B cell (primary cell): Measurements from ENCODE around the gene ANXA10. TPM values are rescaled to one million over a fixed set of nuclear protein-coding genes. Genes with fewer than 3 reads are reported as not detected.

Experiments
- ATAC-seq: fragments of 200-7000 bp; cut with Tn5 transposase; one replicate; pipeline ENCODE4 v1.10.0; 2021; ENCODE audit warnings: low read depth, mild to moderate bottlenecking, moderate number of reproducible peaks, moderate library complexity
- CTCF ChIA-PET: fragments of 350-600 bp; sonication (Branson Sonifier 250); formaldehyde crosslinking; loops from one replicate; lab custom pipeline; 2021; ENCODE audit warnings: antibody characterized with exemption, inconsistent platforms; lab: Charles Lee
- POLR2A ChIA-PET: fragments of 350-600 bp; sonication (Branson Sonifier 250); formaldehyde crosslinking; loops from one replicate; lab custom pipeline; 2021; ENCODE audit warnings: antibody characterized with exemption; lab: Charles Lee
- DNase-seq: peaks from one replicate; pipeline ENCODE4 v3.0.0; 2013
- H2AFZ ChIP-seq: 2 replicates; pipeline ENCODE4 v1.6.1; 2012; ENCODE audit warnings: mild to moderate bottlenecking, low read depth, low read length; ENCODE audit not compliant: insufficient read depth, poor library complexity, severe bottlenecking
- H3K27ac ChIP-seq, 2 donors: 1 replicate in 1 of 2; 2 replicates in 1 of 2; pipeline ENCODE4 v1.5.1; 2012 to 2013; ENCODE audit warnings: low read length in 2 of 2, mild to moderate bottlenecking in 2 of 2, moderate library complexity in 1 of 2
- H3K27me3 ChIP-seq, 4 experiments: fragments of 200-600 bp in 1 of 4; sonication (generic) in 1 of 4; replicated peaks in 1 of 4; 1 replicate in 2 of 4; 2 replicates in 2 of 4; pipeline versions ENCODE4 v1.6.1 to v1.7.0; 2013 to 2016; ENCODE audit warnings: low read length in 3 of 4, mild to moderate bottlenecking in 2 of 4, mixed read lengths in 1 of 4, moderate library complexity in 1 of 4; ENCODE audit not compliant: insufficient read depth in 4 of 4, control insufficient read depth in 3 of 4; ENCODE audit errors: control extremely low read depth in 1 of 4
- H3K36me3 ChIP-seq, 2 experiments: replicated peaks in 1 of 2; 1 replicate in 1 of 2; 2 replicates in 1 of 2; pipeline versions ENCODE4 v1.6.1 to v1.7.1; 2013; ENCODE audit warnings: low read length in 1 of 2; ENCODE audit not compliant: insufficient read depth in 2 of 2, control insufficient read depth in 1 of 2; ENCODE audit errors: control extremely low read depth in 1 of 2, extremely low read depth in 1 of 2
- H3K4me1 ChIP-seq, 2 donors: fragments of 200-600 bp in 1 of 2; sonication (generic) in 1 of 2; 1 replicate in 1 of 2; 2 replicates in 1 of 2; pipeline versions ENCODE4 v1.5.1 to v1.6.1; 2013 to 2017; ENCODE audit warnings: low read length in 2 of 2; ENCODE audit not compliant: control insufficient read depth in 2 of 2, insufficient read depth in 2 of 2
- H3K4me2 ChIP-seq: replicated peaks from 2 replicates; pipeline ENCODE3; 2012; ENCODE audit warnings: mild to moderate bottlenecking, low read depth, low read length; ENCODE audit not compliant: poor library complexity, severe bottlenecking
- H3K4me3 ChIP-seq, 5 experiments: fragments of 200-600 bp in 1 of 5; sonication (generic) in 1 of 5; 1 replicate in 3 of 5; 2 replicates in 2 of 5; pipeline versions ENCODE4 v1.5.1 to v1.7.0; 2011 to 2016; ENCODE audit warnings: low read length in 4 of 5, mild to moderate bottlenecking in 4 of 5, low read depth in 2 of 5, control low read depth in 1 of 5, moderate library complexity in 1 of 5; ENCODE audit not compliant: insufficient read depth in 1 of 5; ENCODE audit errors: control extremely low read depth in 1 of 5, extremely low read depth in 1 of 5
- H3K79me2 ChIP-seq: fragments of 200-600 bp; sonication (generic); one replicate; pipeline ENCODE4 v1.6.0; 2016; ENCODE audit warnings: low read length; ENCODE audit not compliant: control insufficient read depth, insufficient read depth
- H3K9ac ChIP-seq: fragments of 200-600 bp; sonication (generic); 2 replicates; pipeline ENCODE4 v1.6.1; 2017; ENCODE audit warnings: mild to moderate bottlenecking, low read length, moderate library complexity
- H3K9me3 ChIP-seq, 3 donors: one replicate each; pipeline versions ENCODE4 v1.6.1 to v1.7.1; 2013; ENCODE audit warnings: low read length in 2 of 3; ENCODE audit not compliant: control insufficient read depth in 2 of 3, insufficient read depth in 1 of 3; ENCODE audit errors: control extremely low read depth in 1 of 3
- H4K20me1 ChIP-seq: 2 replicates; pipeline ENCODE4 v1.6.0; 2012; ENCODE audit warnings: mild to moderate bottlenecking, low read length; ENCODE audit not compliant: insufficient read depth, control insufficient read depth, poor library complexity, severe bottlenecking
- H3K27ac Mint-ChIP-seq: one replicate; pipeline ENCODE4 v1.8.0; 2021; ENCODE audit warnings: mixed read lengths
- H3K27me3 Mint-ChIP-seq: one replicate; pipeline ENCODE4 v1.8.0; 2021; ENCODE audit warnings: mixed read lengths
- H3K4me1 Mint-ChIP-seq: one replicate; pipeline ENCODE4 v1.8.0; 2021; ENCODE audit warnings: mixed read lengths
- H3K4me3 Mint-ChIP-seq: one replicate; pipeline ENCODE4 v1.8.0; 2021; ENCODE audit warnings: mixed read lengths
- H3K9me3 Mint-ChIP-seq: one replicate; pipeline ENCODE4 v1.8.0; 2022; ENCODE audit warnings: mixed read lengths; ENCODE audit not compliant: insufficient read depth
- EZH2 ChIP-seq: IDR thresholded peaks from 2 replicates; pipeline ENCODE4 v1.6.1; 2012; ENCODE audit warnings: borderline replicate concordance, low read depth, mild to moderate bottlenecking, moderate library complexity, low read length; ENCODE audit not compliant: insufficient read depth, poor library complexity, severe bottlenecking
- WGBS: methylation state at CpG from one replicate; pipeline ENCODE4 v1.1.5; 2013; ENCODE audit warnings: missing lambda C conversion rate; ENCODE audit not compliant: insufficient coverage; 5-methylcytosine and 5-hydroxymethylcytosine counted together
- intact Hi-C: fragments of 100-400 bp; cut with micrococcal nuclease; formaldehyde crosslinking; loops from one replicate; pipeline ENCODE4 v1.10.0; 2022
- polyA plus RNA-seq: library from polyadenylated mRNA; depleted of rRNA; stranded (reverse); fragments of >200 nt; gene quantifications from 2 replicates; pipeline ENCODE4 v1.2.3, GENCODE V29; 2012
- total RNA-seq, 2 donors: library from RNA; stranded (reverse); fragments of 120-200 nt in 1 of 2; gene quantifications; 1 replicate in 1 of 2; 2 replicates in 1 of 2; pipeline versions ENCODE4 v1.2.3 to v1.2.4, GENCODE V29; 2013 to 2022
- TF ChIP-seq, protein P1 (sequence below): fragments of 200-600 bp; IDR thresholded peaks from one replicate; pipeline ENCODE4 v1.8.0; 2022; ENCODE audit warnings: antibody characterized with exemption, mild to moderate bottlenecking

The ANXA10 gene
- total and polyA plus RNA-seq, 2 donors (not counting 1 experiment from before 2014, with no cell fraction given): not detected

- Mint-ChIP-seq H3K4me1 (no peaks in the 10 kb centered on the region), H3K27me3 (no peaks in the 10 kb centered on the region), H3K4me3 (no peak overlapping the region), H3K9me3 (no peaks in the 10 kb centered on the region), H3K27ac (no peak overlapping the region)
- Histone ChIP-seq H3K79me2 (no peaks in the 10 kb centered on the region), H3K4me3 (no peak overlapping the region), H4K20me1 (no peaks in the 10 kb centered on the region), H3K36me3 (no peaks in the 10 kb centered on the region), H3K4me2 (no peak overlapping the region), H2AFZ (no peak overlapping the region), H3K9me3 (no peaks in the 10 kb centered on the region), H3K27me3 (no peaks in the 10 kb centered on the region), H3K27ac (no peak overlapping the region), H3K9ac (no peak overlapping the region), H3K4me1 (no peaks in the 10 kb centered on the region)
- ChIA-PET CTCF (no interaction called here), POLR2A (no interaction called here)
- no peak for DNase-seq
- TF ChIP-seq, protein P1, sequence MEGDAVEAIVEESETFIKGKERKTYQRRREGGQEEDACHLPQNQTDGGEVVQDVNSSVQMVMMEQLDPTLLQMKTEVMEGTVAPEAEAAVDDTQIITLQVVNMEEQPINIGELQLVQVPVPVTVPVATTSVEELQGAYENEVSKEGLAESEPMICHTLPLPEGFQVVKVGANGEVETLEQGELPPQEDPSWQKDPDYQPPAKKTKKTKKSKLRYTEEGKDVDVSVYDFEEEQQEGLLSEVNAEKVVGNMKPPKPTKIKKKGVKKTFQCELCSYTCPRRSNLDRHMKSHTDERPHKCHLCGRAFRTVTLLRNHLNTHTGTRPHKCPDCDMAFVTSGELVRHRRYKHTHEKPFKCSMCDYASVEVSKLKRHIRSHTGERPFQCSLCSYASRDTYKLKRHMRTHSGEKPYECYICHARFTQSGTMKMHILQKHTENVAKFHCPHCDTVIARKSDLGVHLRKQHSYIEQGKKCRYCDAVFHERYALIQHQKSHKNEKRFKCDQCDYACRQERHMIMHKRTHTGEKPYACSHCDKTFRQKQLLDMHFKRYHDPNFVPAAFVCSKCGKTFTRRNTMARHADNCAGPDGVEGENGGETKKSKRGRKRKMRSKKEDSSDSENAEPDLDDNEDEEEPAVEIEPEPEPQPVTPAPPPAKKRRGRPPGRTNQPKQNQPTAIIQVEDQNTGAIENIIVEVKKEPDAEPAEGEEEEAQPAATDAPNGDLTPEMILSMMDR: no peak
- TF ChIP-seq EZH2: no peak
- 100% methylated on average over 2 of the region's 7 CpGs for WGBS
- intact Hi-C loops: no loop called here
- ATAC-seq: no peak
Observed at GRCh38 chr4:168141733-168142132, 49.4 kb downstream of the ANXA10 start.

DNA sequence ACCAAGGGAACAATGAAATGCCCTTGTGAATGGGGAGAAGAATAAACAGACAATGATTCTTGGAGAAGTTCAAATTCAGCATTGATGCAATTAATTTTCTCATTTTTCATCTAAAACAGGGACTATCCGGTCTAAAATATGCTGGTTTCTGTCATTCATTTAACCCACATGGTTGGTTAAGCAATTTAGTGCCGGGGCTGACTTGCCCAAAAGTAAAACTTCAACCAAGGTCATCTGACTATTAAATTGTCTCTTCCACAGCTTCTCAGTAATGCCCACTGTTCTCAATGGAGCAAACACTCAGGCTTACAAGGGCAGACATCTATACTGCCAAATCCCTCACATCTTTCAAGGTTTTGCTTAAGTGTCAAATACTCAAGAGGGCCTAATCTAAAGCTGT, 51.3 kb downstream of the ANXA10 start:
- ChIA-PET CTCF (no interaction called here), POLR2A (no interaction called here)
- H3K9ac ChIP-seq: no peak overlapping the region
- no peaks in the 10 kb centered on the region for H3K27me3 Mint-ChIP-seq
- no peak overlapping the region for H2AFZ ChIP-seq
- H3K79me2 ChIP-seq: no peaks in the 10 kb centered on the region
- H3K4me3 Mint-ChIP-seq: no peak overlapping the region
- no peaks in the 10 kb centered on the region for H3K36me3 ChIP-seq
- no peak overlapping the region for H3K4me2 ChIP-seq
- H3K4me1 Mint-ChIP-seq: no peaks in the 10 kb centered on the region
- ATAC-seq (no peak), DNase-seq (no peak)
- no peak overlapping the region for H3K27ac ChIP-seq
- H3K4me1 ChIP-seq: no peaks in the 10 kb centered on the region
- H4K20me1 ChIP-seq: no peaks in the 10 kb centered on the region
- H3K9me3 Mint-ChIP-seq: no peaks in the 10 kb centered on the region
- intact Hi-C loops: no loop called here
- no peak overlapping the region for H3K27ac Mint-ChIP-seq
- 92% methylated on average over 2 of the region's 2 CpGs for WGBS
- H3K27me3 ChIP-seq: no peaks in the 10 kb centered on the region
- no peaks in the 10 kb centered on the region for H3K9me3 ChIP-seq
- no peak overlapping the region for H3K4me3 ChIP-seq
- TF ChIP-seq EZH2: no peak
- TF ChIP-seq, protein P1: no peak
